WI38 (cell line): ENCODE results near the gene TNK1.
"Not testable (repeated sequence)": the region's sequence is repeated elsewhere in the genome, so short reads cannot be mapped to it uniquely, and the experiment has no call there.

ENCODE experiments used
- H3K4me3 ChIP-seq: 2 replicates; pipeline ENCODE4 v1.5.1; 2011; ENCODE audit warnings: low read depth, mild to moderate bottlenecking, control low read depth, low read length
- TF ChIP-seq, protein P1 (sequence below): IDR thresholded peaks from 2 replicates; pipeline ENCODE4 v1.5.1; 2012; ENCODE audit warnings: low read depth, mild to moderate bottlenecking, control low read depth, low read length

Gene TNK1

DNA sequence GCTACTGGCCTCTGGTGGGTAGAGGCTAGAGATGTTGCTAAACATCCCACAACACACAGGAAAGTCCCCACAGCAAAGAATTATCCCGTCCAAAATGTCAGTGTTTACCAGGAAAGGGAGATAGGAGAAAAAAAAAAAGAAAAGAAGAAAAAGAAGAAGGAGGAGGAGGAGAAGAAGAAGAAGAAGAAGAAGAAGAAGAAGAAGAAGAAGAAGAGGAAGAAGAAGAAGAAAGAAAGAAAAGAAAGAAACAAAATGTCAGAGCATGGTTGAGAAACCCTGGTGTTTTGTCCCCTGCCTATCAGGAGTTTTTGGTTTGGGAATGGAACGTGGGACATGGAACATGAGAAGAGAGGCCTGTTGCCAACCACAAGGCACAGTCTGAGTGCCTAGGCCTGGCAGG is 23.5 kb upstream of the TNK1 start:
- H3K4me3 ChIP-seq, result no peak overlapping the region
- TF ChIP-seq, protein P1, sequence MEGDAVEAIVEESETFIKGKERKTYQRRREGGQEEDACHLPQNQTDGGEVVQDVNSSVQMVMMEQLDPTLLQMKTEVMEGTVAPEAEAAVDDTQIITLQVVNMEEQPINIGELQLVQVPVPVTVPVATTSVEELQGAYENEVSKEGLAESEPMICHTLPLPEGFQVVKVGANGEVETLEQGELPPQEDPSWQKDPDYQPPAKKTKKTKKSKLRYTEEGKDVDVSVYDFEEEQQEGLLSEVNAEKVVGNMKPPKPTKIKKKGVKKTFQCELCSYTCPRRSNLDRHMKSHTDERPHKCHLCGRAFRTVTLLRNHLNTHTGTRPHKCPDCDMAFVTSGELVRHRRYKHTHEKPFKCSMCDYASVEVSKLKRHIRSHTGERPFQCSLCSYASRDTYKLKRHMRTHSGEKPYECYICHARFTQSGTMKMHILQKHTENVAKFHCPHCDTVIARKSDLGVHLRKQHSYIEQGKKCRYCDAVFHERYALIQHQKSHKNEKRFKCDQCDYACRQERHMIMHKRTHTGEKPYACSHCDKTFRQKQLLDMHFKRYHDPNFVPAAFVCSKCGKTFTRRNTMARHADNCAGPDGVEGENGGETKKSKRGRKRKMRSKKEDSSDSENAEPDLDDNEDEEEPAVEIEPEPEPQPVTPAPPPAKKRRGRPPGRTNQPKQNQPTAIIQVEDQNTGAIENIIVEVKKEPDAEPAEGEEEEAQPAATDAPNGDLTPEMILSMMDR, result no peak

DNA sequence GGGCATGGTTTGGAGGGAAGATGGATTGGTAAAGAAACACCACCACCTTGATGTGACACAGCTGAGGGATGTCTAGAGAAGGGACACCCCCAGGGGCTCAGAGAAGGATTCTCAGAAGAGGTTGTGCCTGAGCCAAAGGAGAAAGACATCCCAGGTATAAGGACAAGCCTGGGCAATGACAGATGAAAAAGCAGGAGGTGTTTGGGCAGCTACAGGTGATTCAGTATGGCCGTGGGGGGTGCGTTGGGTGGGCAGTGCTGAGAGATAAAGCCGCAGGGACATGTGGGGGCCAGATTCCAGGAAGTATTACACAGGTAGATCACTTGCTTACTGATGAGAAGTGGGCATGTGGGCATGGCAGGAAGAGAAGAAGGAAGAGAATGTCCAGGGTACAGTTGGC is 19.0 kb upstream of the TNK1 start:
- H3K4me3 ChIP-seq, result no peak overlapping the region
- TF ChIP-seq, protein P1, result no peak

DNA sequence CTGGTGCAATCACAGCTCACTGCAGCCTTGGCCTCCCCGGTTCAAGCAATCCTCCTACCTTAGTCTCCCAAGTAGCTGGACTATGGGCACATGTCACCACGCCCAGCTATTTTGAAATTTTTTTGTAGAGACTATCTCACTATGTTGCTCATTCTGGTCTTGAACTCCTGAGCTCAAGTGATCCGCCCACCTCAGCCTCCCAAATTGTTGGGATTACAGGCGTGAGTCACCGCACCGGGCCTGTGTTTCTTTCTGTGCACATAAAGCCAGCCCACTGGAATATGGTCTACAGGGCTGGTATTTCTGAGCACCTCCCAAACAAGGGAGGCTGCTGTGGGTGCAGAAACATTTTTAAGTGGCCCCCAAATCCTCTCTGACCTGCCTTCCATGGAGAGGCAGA is 17.6 kb upstream of the TNK1 start:
- TF ChIP-seq, protein P1, result no peak
- H3K4me3 ChIP-seq, result no peak overlapping the region

DNA sequence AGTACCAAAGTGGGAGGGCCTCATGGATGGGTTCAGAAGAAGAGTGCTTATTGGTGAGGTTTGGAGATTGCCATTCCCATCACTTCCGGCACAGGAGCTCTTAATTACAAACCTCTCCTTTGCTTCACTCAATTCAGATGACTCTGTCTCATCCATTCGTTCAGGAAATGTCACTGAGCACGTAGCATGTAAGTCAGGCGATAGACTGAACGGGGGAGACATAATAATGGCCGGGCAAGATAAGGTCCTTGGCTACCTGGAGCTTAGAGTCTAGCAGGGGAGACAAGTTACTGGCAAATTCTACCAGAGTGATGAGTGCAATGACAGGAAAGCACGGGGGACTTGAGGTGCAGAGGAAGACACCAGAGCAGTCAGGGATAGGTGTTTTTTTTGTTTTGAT is 14.9 kb upstream of the TNK1 start:
- not testable (repeated sequence) for H3K4me3 ChIP-seq

DNA sequence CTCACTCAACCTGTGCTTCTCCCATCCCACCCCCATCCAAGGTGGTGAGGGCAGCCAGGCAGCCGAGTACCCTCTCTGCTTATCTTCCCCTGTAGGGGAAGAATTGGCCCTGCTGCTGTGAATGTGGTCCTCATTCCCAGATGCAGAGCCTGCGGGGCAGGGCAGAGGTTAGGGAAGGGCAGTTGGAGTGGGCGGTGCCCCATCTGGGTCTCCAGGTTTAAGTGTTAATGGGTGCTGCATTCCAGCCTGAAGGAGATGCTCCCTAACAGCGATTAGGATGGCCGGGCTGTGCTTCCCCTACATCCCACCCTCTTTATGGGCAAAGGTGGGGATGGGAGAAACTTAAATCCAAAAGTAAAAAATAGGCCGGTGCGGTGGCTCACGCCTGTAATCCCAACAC is 13.8 kb upstream of the TNK1 start:
- no peak overlapping the region for H3K4me3 ChIP-seq
- TF ChIP-seq, protein P1, result no peak

DNA sequence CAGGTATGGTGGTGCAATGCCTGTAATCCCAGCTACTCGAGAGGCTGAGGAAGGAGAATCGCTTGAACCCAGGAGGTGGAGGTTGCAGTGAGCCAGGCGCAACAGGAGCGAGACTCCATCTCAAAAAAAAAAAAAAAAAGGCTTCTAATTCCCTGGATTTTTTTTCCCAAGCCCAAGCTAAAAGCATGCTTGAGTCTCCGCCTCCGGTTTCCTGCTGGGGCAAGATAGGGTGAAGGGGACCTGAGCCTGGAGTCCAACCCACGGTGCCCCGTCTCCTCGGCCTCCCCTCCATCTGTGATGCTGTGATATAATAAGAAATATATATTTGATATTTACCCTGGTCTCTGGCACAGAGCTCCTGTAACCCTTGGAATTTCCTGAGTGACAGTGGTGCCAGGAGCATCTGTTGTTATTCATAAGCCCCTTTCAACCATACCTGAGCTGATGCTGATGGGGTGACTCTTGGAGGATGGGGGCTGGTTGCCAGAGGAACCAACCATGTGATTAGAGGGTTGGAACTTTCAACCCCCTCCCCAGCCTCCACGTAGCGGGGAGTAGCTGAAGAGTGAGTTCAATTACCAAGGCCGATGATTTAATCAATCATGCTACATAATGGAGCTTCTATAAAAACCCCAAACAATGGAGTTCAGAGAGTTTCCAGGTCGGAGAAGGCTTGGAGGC is 12.8 kb upstream of the TNK1 start:
- H3K4me3 ChIP-seq, result no peak overlapping the region

DNA sequence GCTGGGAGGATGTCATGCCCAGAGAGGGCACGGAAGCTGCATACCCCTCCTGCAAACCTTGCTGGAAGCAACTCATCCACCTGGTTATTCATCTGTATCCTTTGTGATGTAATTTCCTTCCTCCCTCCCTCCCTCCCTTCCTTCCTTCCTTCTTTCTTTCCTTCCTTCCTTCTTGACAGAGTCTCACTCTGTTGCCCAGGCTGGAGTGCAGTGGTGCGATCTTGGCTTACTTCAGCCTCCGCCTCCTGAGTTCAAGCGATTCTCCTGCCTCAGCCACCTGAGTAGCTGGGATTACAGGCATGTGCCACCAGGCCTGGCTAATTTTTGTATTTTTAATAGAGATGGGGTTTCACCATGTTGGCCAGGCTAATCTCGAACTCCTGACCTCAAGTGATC is 12.3 kb upstream of the TNK1 start:
- H3K4me3 ChIP-seq, result not testable (repeated sequence)

More for the DNA sequence above, 12.8 kb upstream of the TNK1 start:
- TF ChIP-seq, protein P1, result no peak

DNA sequence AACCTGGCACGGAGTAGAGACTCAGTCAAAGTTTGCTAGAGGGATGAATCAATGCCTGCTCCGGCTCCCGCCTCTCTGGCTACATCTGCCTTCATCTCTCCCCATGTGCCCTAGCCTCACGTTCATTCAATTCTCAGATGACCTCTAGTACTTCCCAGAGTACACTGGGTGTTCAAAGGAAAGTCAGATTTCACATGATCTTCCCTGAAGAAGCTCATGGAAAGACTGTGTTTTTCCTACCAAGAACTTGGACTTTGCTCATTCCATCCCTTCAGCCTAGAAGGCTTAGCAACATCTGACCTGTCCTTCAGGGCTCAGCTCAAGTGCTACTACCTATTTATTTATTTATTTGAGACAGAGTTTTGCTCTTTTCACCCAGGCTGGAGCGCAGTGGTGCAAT is 11.1 kb upstream of the TNK1 start:
- no peak overlapping the region for H3K4me3 ChIP-seq
- TF ChIP-seq, protein P1, result no peak
